RWPE1 (cell line): ENCODE measurements around the gene EPYC.

Source experiments
- CTCF ChIA-PET: fragments of 350-600 bp; sonication (Branson Sonifier 250); formaldehyde crosslinking; extraction: SDS; loops from one replicate; lab custom pipeline; 2021; lab: Yijun Ruan, JAX
- POLR2A ChIA-PET: fragments of 400-600 bp; formaldehyde crosslinking; extraction: SDS; loops from one replicate; lab custom pipeline; 2020; ENCODE audit warnings: antibody characterized with exemption; ENCODE audit not compliant: low non-redundant PET; lab: Yijun Ruan, JAX
- DNase-seq: peaks from one replicate; pipeline ENCODE4 v3.0.0; 2012; ENCODE audit warnings: low spot score
- H3K27ac ChIP-seq: fragments of 450-650 bp; 2 replicates; pipeline ENCODE4 v1.5.1; 2017
- CTCF ChIP-seq: fragments of 450-650 bp; conservative IDR thresholded peaks from 2 replicates; pipeline ENCODE4 v1.5.1; 2017; ENCODE audit warnings: low read depth, mild to moderate bottlenecking

Gene EPYC

GRCh38 chr12:90920222-90920621 lies 84.5 kb downstream of the EPYC start:
- POLR2A ChIA-PET, result no interaction called here
- H3K27ac ChIP-seq, result no peak overlapping the region
- CTCF ChIA-PET, result no interaction called here
- DNase-seq, result no peak
- no peak for TF ChIP-seq CTCF

GRCh38 chr12:90917431-90917830 lies 87.3 kb downstream of the EPYC start:
- DNase-seq, result no peak
- H3K27ac ChIP-seq, result no peak overlapping the region
- ChIA-PET POLR2A (no interaction called here), CTCF (no interaction called here)
- TF ChIP-seq CTCF, result no peak

- POLR2A ChIA-PET, result no interaction called here
- no peak overlapping the region for H3K27ac ChIP-seq
- no peak for DNase-seq
Observed at GRCh38 chr12:90916516-90916915, 88.3 kb downstream of the EPYC start.

DNA sequence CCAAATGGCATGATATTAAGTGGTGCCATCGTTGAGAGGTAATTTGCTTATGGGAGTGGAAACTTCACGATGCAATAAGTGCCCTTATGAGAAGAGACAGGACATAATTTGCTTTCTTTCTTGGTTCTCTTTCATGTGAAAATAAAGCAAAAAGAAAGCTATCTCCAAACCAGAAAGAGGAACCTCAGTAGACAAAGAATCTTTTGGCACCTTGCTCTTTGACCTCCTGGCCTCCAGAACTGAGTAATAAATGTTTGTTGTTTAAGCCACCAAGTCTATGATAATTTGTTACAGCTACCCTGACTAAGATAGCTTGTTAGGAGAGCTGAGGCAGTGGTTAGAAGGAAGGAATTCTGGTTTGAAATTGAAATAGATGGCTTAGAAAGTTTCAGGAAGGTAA lies 89.4 kb downstream of the EPYC start:
- no peak for DNase-seq
- no peak overlapping the region for H3K27ac ChIP-seq
- ChIA-PET CTCF (no interaction called here), POLR2A (no interaction called here)
- no peak for TF ChIP-seq CTCF

More at GRCh38 chr12:90916516-90916915, 88.3 kb downstream of the EPYC start:
- CTCF ChIA-PET, result no interaction called here
- no peak for TF ChIP-seq CTCF
